GM19025 (cell line): ENCODE measurements around the gene PMCH.
"Not testable (repeated sequence)": the region's sequence is repeated elsewhere in the genome, so short reads cannot be mapped to it uniquely, and the experiment has no call there.

Source experiments
- ATAC-seq: cut with Tn5 transposase; IDR thresholded peaks from one replicate; pipeline ENCODE4 v1.9.1; 2021; ENCODE audit warnings: mild to moderate bottlenecking, low read depth, moderate library complexity; ENCODE audit not compliant: unreplicated experiment

PMCH gene

GRCh38 chr12:102197789-102198188 lies at the start of gene PMCH:
Gene PMCH (minus strand): TSS chr12:102197833. CDS start chr12:102197770, 63 bp downstream.
- peak; percentile 46 for ATAC-seq

GRCh38 chr12:102240859-102241258 lies 43.2 kb upstream of the PMCH start:
- ATAC-seq: not testable (repeated sequence)

GRCh38 chr12:102234599-102234998 lies 37.0 kb upstream of the PMCH start:
- no peak for ATAC-seq

- no peak for ATAC-seq
Observed at GRCh38 chr12:102232446-102232845, 34.8 kb upstream of the PMCH start.

- no peak for ATAC-seq
Observed at GRCh38 chr12:102232036-102232435, 34.4 kb upstream of the PMCH start.

- ATAC-seq: no peak
Observed at GRCh38 chr12:102227954-102228353, 30.3 kb upstream of the PMCH start.

GRCh38 chr12:102220736-102221135 lies 23.1 kb upstream of the PMCH start:
- no peak for ATAC-seq

GRCh38 chr12:102215992-102216691 lies 18.5 kb upstream of the PMCH start:
- ATAC-seq: no peak

- ATAC-seq: no peak
Observed at GRCh38 chr12:102204025-102204424, 6.4 kb upstream of the PMCH start.

- ATAC-seq: no peak
Observed at GRCh38 chr12:102202556-102202955, 4.9 kb upstream of the PMCH start.

GRCh38 chr12:102201436-102202061 lies 3.9 kb upstream of the PMCH start:
- ATAC-seq: no peak

- ATAC-seq: no peak
Observed at GRCh38 chr12:102195826-102196225, 1.8 kb downstream of the PMCH start.

GRCh38 chr12:102182635-102183034 lies 15.0 kb downstream of the PMCH start:
- no peak for ATAC-seq

GRCh38 chr12:102174761-102175160 lies 22.9 kb downstream of the PMCH start:
- no peak for ATAC-seq

- ATAC-seq: no peak
Observed at GRCh38 chr12:102174117-102174516, 23.5 kb downstream of the PMCH start.

- no peak for ATAC-seq
Observed at GRCh38 chr12:102172436-102172835, 25.2 kb downstream of the PMCH start.

GRCh38 chr12:102171951-102172350 lies 25.7 kb downstream of the PMCH start:
- ATAC-seq: no peak

GRCh38 chr12:102169922-102170621 lies 27.6 kb downstream of the PMCH start:
- no peak for ATAC-seq

GRCh38 chr12:102167821-102168604 lies 29.6 kb downstream of the PMCH start:
- ATAC-seq: peak; percentile 61

GRCh38 chr12:102163383-102163782 lies 34.2 kb downstream of the PMCH start:
- no peak for ATAC-seq

- not testable (repeated sequence) for ATAC-seq
Observed at GRCh38 chr12:102155206-102155605, 42.4 kb downstream of the PMCH start.
